Ammon's horn (tissue), 1 donor: Measurements from ENCODE around the gene ZXDC.

ENCODE experiments used
- DNase-seq: peaks from one replicate; pipeline ENCODE4 v3.0.0-alpha.2; 2016; ENCODE audit warnings: low spot score

The ZXDC gene

GRCh38 chr3:126417515-126417914 lies 58.2 kb downstream of the ZXDC start:
- no peak for DNase-seq

- no peak for DNase-seq
Measured at GRCh38 chr3:126416943-126417342, 58.7 kb downstream of the ZXDC start.

DNA sequence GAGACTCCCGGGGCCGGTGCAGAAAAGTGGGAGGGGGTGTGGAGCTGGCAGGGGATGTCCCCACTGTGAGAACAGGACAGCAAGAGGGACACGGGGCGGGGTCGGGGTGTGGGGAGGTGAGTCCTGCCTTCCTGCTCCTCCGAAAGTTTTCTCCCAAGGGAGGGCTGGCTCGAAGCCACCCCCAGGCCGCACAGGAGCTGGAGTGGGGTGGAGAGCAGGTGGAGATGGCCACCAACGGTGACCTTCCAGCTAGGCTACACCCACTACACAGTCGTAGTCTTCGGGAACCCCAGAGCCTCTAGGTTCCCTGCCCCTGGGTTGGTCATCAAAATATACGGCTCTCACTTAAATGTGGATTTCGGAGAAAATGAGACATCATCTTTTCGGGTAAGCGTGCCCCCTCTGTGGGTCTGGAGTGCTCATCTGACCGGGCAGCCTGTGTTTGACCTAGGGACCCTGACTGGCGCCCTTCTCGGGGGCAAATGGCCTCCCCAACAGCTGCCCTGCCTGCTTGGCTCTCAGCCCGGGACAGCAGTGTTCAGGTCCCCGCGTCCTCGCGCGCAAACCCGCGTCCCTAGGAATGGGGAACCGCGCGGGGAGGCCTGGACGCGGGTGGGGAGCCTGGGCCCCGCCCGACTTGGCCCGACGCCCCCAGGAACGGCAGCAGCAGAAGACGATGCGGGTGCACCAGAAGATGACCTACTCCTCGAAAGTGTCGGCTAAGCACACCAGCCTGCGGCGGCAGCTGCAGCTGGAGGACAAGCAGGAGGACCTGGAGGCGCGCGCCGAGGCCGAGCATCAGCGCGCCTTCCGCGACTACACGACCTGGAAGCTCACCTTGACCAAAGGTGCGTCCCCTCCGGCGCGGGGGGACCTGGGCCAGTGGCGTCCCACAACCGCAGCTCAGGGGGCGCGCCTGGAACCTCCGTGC lies 59.8 kb downstream of the ZXDC start:
- no peak for DNase-seq

DNA sequence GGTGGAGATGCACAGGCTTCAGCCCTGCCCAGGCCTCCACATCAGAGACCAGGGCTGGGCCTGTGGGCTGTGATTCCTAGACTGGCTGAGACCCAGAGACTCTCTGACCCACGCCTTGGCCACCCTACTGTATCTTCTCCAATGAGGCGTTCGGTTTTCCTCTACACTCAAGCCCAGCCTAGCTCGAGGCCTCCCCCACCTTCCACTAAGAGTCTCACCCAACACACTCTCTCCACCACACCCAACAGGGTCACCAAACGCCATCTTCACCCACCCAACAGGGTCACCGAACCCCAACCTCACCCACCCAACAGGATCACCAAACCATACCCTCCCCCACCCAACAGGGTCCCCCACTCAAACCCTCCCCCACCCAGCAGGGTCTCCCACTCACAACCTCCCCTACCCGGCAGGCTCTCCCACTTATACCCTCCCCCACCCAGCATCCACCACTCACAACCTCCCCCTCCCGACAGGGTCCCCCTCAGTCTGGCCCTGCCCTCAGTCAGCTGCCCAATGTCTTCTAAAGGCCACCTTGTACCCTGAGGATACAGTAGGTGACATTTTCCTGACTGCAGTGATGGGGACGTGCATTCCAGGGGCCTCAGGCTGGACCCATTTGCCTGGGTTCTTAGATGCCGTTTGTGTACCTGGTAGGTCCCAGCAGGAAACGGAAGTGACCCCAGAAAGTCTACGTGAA lies 60.6 kb downstream of the ZXDC start:
- no peak for DNase-seq

- DNase-seq: no peak
Measured at GRCh38 chr3:126414406-126414805, 61.3 kb downstream of the ZXDC start.

DNA sequence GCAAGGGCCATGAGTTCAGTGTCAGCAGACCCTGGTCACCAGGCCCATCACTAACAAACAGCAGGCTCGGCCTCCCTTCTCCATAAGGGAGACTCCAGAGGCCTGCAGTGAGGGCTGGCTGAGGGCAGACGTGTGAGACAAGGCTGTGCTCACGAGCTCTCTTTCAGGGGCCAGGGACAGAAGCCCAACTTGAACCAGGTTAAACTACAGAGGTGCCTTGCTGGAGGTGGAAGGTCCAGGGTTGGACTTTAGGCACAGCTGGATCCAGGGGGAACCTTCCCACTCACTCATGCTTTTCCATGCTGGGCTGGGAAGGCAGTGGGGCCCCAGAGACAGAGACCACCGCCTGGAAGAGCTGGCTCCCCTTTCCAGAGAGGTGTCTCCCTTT lies 62.0 kb downstream of the ZXDC start:
- no peak for DNase-seq

DNA sequence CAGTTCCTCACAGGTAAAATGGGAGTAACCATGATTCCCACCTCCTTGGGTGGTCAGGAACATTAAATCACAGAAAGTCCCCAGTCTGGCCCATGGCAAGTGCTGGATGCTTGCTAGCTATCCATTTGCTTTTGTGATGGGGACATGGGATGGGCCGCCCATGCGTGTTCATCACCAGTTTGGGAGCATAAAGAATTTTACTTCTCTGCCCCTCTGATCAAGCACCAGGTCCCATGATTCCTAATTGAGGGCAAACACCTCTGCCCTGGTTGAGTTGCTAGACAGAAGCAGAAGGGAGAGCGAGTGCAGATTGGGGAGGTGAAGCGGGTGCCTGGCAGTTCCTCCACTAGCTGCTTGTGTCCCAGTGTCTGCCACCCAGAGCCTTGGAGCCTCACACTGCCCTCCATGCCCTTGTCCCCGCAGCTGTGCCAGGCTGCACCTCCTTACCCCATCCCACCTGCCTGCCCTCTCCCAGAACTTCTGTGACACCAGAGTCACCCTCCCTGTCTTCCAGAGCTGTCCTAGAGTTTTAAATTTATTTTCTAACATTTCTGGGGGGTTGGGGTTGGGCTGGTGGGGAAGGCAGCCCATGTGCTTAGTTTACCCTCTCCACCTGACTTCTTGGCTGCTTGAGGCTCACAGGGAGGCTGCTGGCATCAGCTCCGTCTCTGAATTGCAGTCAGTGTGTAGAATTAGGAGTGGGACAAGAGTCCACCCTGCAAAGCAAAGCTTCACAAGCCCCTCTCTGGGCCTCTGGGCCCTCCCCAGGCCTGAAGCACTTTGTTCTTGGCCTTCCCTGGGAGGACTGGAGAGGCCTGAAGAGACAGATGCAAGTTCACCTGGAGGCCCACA lies 62.6 kb downstream of the ZXDC start:
- DNase-seq: no peak

DNA sequence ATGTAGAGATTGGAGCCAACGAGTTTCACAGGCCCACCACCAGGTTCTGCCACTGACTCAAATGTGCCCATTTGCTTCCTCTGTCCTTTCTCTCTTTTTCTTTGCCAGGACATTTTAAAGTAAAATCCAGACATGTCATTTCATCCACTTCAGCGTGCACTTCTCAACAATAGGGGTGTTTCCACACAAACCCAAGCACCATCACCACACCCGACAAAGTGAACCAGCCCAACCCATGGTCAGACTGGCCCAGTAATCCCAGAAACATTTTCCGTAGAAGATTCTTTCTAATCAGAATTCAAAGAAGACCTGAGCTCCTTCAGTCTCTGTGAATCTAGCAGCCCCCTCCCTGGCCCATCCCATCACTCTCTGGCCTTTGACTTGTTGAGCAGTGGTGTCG lies 67.6 kb downstream of the ZXDC start:
- no peak for DNase-seq

DNA sequence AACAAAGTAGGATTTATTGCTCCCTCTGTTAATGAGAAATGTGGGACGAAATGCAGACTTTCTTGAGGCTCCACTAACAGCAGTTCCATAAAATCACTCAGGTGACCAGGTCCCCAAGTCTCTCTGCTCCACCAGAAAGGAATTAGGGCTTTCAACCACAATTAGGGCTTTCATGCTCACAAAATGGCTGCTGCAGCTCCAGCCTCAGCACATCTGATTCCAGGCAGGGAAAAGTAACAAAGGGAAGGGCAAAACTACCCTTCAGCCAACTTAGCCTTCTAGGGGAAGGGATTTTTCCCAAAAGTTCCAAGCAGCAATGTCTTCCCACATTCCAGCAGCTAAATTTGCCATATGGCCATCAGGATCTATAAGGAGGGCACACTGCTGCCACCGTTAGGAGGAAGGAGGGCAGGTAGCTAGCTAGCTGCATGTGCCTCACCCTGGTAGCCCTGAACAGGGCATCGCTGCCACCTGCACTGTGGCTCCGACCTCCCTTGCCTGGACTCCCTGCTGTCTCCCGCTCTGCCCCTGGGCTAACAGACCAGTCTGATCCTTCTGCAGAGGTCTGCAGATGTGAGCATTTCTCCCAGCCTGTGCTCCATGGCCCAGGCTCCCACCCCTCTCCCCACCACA lies 68.2 kb downstream of the ZXDC start:
- DNase-seq: no peak

- DNase-seq: no peak
Measured at GRCh38 chr3:126406389-126407296, 69.0 kb downstream of the ZXDC start.

GRCh38 chr3:126402666-126403302 lies 72.9 kb downstream of the ZXDC start:
- no peak for DNase-seq

- no peak for DNase-seq
Measured at GRCh38 chr3:126402178-126402577, 73.5 kb downstream of the ZXDC start.

DNA sequence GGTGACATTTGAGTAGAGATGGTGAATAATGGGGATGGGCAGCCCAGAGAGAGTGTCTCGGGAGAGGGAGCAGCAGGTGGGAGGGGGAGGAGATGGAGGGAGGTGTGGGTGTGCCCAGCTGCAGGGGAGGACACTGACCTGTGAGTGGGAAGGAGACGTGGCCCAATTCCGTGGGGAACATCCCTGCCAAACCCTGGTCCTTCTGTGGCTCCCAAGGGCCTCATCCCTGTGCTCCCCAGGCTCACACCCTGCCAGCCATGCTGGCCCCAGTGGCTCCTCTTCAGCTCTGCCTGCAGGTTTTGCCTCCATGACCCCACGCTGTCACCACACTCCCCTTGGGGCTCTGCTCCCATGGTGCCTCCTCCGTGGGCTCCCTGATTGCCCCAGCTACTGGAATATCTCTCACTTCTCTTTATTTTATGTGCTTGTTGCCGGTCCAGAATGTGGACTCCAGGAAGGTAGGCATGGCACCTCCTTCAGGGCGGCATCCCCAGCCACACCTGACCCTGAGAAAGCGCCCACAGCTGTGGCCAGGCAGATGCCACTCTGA lies 74.0 kb downstream of the ZXDC start:
- DNase-seq: no peak

DNA sequence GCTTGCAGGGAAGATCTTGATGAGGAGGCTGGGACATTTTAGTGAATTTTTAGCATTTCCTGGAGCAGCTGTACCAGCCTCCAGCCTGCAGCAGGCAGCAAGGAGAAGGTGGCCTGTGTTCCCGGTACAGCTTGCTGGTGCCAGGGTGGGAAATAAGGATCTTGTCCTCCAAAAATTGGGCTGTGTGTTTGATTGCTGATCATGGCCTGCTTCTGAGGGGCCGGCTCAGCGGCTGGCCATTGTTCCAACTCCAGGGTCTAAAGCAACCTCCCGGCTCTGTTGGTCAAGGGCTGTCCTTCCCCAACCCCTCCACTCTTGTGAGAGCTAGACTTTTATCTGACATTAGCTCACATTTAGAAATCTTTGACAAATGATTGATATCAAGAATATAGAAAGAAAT lies 75.9 kb downstream of the ZXDC start:
- no peak for DNase-seq

- no peak for DNase-seq
Measured at GRCh38 chr3:126399351-126399735, 76.3 kb downstream of the ZXDC start.

- no peak for DNase-seq
Measured at GRCh38 chr3:126398423-126399350, 77.0 kb downstream of the ZXDC start.

DNA sequence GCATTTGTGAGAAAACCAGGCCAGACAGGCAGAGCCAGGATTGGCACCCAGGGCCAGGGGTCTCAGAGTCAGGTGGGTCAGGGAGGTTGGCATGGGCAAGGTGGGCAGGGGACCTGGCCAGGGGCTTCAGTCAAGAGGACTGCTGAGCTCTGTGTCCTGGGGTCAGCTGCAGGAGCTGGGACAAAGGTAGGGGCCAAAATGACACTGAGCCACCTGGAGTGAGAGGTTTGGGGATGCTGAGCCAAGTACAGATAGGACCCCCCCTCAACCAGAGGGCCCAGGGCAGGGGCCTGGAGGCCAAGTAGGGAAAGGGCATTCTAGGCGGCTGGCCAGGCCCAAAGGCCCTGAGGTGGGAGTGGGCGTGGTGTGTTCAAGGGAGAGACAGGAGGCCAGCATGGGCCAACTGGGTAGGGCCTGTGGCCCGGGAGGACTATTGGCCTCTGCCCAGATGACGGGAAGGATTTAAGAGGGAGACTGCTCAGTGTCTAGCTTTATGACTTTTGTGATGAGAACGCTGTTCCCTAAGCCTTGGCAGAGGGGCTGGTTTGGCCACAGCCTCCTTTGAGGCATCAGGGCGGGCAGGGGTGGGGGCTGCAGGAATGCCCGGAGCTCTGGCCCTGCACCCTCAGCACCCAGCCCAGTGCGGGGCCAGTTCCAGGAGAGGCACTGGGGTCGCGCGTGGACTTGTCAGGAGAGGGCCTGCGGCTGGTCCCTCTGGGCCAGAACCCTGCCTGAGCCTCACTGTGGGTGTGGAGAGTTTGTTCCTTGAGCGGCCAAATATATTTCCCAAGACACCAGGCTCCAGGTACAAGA lies 77.9 kb downstream of the ZXDC start:
- no peak for DNase-seq

- DNase-seq: no peak
Measured at GRCh38 chr3:126396536-126396935, 79.2 kb downstream of the ZXDC start.
